ENCODE results near the gene MRPS14.

The MRPS14 gene

DNA sequence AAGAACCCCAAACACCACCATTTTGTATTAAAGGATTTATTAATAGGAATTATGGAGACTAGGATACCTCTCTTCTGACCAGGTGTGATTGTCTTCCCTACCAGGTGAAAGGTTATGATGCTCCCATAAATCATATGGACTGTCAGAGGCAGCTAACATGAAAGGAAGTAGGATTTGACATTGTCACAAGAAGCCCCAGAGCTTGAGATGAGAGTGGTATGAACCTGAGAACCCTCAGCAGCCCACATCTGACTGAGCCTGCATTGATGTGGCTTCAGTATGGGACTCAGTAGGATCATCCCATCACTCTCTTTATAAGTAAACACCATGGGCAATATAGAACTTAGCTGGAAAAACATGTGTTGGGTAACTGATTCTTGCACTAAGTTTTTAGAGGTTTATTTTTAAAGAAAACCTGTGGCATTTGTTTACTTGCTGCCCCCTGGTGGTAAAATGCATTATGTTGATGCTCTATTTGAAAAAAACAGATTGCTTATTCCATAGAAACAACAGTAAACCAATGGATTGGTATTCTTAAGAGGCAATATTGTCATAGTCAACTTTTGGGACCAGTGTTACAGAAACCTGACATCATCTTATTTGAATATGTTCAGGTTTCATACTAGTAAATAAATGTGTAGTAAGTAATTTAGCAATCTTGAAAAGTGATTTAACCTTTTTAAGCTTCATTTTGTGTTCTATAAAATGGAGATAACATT, 40.1 kb downstream of the MRPS14 start:
- DNase-seq (ENCODE audit: low read depth): no peak

DNA sequence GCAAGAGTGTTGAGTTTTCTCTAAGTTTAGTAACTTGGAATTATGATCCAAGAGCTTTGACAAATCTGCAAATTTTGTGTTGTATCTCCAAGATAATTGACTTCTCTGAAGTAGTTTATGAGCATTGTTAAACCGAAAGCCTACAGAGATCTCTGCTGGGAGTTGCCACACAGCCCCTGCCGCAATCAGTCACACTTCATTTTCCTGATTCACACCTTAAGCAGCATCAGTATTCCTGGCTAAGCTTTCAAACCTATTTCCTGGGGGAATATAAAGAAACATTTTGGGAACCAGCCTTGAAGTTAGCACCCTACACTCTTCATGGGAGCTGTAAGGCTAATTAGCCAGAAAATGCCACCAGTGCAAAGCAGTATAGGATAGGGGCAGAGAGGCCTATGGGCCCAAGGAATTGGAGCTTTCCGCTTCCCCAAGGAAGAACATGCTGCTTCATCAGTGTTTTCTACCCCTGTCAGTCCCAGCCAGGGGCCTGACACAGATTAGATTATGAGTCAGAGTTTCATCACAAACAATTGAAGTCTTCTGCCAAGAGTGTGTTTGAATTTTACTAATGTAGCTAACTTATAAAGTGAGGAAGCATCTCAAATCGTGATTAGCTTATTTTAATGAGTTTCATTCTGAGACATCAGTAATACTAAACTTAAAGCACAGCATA, 46.7 kb downstream of the MRPS14 start:
- DNase-seq (ENCODE audit: low read depth): no peak

DNA sequence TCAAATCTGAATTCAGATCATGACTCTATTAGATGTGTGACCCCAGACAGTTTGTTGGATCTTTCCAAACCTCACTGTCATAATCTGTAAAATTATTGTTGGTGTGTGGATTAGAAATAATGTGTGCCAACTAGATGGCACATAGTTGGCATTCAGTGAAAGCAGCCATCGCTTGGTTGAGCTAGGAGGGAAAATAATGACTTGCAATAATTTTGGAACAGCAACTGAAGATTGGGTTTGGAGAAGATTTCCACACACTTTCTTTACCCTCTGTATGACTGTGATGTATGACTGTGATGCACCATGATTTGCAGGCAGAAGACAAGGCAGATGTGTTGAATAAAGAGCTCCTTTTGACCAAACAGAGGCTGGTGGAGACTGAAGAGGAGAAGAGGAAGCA, 47.5 kb downstream of the MRPS14 start:
- no peak for DNase-seq (ENCODE audit: low read depth)

DNA sequence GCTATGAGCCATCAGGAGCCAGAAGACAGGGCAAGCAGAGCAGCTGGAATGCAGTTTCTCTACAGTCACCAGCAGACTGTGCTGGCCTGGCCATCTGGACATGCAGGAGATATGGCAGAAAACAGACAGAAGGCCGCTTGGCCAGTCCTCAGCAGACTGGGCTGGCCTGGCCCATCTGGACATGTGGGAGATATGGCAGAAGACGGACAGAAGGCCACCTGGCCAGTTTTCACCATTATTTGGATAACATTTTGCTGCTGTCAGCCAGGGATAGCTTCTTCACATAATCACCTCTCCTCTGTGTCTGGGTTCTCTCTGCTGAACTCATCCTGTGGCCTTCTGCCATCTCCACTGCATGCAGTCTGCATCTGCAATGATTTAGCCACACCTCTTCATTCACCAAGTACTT, 48.5 kb downstream of the MRPS14 start:
- no peak for DNase-seq (ENCODE audit: low read depth)

DNA sequence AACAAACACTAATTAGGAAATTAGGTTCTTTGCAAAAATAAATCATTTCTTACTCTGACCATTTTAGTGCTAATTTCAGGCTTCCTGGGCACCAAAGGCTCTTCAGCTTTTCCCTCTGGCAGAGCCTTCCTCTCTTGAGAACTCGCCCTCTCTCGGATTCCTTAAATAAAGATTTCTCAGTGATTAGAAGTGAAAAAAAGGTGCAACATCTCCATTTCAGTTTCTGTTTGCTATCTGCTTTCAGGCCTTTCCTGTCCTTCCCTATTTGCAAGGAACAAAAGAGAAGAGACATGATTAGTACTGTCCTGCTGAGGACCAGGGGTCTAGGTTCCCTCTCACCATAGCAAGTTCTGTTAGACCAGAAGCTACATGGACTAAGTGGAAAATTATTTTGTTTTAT, 51.3 kb downstream of the MRPS14 start:
- DNase-seq (ENCODE audit: low read depth): no peak

DNA sequence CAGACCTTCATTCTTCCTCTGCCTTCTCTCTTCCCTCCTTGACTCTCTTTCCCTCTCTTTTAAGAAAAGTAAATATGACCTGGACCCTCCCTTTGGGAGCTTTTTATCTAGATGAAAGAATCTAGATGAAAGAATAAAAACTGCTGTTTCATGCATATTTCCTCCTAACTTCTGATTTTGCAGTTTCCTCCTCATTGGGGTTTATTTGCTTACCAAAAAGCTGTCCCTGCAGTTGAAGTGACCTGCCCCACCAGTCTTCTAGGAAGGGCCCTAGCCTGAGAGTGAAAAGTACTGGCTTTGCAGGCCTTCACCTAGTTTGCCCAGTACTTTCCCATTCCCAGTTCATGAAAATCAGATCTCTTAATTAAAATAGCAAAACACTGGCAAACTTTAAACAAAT, 51.8 kb downstream of the MRPS14 start:
- no peak for DNase-seq (ENCODE audit: low read depth)

DNA sequence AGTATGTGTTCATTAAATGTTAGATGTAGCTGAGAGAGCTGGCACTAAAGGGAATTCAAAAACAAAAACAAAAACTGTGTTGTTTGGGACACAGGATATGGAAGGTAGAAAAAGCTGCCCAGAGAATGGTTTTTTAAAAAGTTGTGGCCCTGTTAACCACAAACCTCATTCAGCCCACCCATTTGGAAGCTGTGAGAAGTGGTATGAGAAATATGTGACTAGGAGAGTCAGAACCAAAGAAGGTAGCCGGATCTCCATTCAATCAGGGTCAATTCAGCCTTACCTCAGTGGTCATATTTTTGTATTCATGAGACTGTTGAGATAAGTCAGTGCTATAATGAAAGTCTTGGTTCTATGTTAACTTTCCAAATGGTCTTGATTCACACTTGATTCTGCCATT, 53.2 kb downstream of the MRPS14 start:
- no peak for DNase-seq (ENCODE audit: low read depth)

DNA sequence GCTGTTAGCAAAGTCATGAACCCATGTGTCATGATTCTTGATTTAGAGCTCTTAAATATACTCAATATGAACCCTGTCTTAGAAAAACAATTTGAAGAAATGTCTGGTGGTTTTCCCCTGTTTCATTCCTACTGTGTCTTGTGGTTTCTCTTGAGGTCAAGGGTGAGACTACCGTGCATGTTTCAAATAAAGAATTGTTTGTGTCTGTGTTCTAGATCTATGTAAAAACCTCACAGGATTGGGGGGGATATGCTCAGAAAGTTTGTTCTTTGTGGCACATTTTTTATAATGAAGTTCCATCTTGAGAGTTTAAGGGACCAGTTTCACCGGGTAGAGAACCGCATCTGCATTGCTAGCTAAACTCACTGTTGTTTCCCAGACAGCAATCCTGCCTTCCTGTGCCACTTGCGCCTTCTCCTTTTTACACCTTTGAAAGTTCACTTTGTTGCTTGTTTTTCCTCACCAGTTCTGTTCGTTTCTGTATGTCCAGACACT, 54.4 kb downstream of the MRPS14 start:
- no peak for DNase-seq (ENCODE audit: low read depth)

DNA sequence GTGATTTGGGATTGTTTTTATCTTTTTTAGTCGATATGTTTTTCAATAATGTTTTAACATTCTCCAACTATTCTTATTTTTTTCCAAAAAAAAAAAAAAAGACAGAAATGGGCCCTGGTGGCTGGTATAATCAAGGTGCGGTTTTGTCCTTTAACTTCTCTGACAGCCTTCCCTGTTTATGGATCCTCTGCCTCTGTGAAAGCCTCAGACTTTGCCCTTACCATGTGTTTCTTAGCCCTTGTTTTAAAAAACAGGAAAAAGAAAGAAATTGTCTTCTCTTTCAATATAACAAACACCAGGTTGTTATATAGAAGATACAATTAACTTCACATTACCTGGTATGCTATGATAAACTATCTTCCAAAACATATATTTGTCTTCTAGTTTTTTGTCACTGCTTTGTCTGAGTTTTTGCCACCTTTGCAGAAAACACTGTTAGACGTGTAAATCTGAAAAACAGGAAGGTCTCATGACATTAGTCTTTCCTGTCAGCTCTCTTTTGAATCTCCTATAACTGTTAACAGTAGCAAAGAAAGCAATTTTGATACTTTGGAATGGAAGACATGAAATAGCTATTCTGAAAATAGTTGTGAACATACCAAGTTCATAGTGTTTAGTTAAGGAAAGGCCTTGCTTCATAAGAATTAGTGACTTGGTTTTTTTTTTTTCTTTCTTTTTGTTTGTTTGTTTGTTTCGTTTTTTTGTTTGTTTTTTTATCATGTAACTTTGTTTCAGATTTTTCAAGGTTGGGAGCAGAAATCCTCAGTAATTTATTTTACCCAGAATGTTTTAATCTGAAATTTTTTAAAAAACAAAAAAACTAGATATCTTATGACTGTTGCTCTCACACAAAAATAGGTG, 55.1 kb downstream of the MRPS14 start:
- no peak for DNase-seq (ENCODE audit: low read depth)

DNA sequence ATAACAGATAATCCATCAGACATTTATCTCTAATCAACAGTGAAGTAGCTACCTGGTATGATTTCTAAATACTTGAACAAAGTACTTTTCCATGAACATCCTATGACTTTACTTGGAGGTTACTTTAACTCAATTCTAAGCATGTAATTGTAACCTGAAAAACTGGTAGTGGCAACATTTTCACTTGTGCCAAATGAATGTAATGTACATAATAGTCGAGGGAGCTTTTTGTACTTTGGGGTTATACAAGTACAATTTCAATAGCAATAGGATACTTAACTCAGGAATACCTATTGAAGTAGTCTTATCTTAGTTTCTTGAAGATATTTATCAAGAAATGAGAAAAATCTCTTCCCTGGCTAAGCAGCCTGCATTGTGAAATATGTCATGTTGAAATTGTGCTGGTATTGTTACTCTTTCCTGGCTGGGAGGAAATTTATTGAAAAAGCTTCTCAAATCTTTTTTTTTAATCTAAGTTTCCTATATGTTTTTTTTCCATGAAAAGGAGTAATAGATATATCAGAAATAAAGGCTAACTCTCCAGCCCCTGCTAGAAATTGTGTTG, 57.1 kb downstream of the MRPS14 start:
- DNase-seq (ENCODE audit: low read depth): no peak

DNA sequence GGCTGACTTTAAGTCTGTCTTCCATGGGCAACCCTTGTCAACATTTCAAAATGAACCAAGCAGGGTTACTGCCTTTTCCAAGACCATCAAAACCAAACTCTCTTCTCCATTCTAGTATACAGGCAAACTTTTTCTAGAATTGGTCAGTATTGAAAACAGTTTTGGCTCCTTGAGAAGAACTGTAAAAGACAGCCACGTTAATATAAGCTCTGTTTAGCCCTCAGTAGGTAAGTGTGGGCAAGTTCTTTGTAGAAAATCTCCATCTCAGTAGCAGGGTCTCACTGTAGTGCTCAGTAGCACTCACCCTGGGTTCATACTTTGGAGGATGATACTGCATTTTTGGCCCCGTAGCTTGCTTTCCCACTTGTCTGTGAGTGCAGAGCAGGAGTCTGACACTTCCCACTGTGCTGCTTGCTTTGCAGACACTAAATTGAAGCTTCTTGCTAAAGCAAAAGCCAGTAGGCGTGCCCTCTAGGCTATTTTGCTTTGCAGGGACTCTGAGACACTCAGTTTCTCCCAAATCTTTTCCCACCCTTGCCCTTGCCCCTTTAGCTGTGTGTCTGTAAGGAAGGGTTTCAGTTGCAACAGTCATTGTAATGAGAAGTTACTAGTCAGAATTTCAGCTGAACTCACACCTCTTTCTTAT, 57.7 kb downstream of the MRPS14 start:
- no peak for DNase-seq (ENCODE audit: low read depth)

DNA sequence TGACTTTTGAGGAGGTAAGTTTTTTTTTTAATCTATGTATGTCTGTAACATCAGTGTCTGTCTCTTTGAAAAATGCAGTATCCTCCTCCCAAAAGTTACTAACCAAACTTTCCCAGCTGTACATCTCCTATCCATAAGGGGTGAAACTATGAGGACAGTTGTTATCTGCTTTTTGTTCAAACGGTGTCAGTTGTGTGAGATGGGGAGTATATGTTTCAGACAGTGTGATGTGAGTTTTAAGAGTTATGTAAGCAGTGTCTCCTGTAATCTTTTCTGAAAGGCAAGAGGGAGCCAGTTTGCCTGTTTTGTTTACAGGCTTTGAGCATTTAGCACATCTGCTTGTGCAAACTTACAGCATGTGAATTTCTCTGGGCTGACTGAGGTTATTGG, 58.3 kb downstream of the MRPS14 start:
- no peak for DNase-seq (ENCODE audit: low read depth)

DNA sequence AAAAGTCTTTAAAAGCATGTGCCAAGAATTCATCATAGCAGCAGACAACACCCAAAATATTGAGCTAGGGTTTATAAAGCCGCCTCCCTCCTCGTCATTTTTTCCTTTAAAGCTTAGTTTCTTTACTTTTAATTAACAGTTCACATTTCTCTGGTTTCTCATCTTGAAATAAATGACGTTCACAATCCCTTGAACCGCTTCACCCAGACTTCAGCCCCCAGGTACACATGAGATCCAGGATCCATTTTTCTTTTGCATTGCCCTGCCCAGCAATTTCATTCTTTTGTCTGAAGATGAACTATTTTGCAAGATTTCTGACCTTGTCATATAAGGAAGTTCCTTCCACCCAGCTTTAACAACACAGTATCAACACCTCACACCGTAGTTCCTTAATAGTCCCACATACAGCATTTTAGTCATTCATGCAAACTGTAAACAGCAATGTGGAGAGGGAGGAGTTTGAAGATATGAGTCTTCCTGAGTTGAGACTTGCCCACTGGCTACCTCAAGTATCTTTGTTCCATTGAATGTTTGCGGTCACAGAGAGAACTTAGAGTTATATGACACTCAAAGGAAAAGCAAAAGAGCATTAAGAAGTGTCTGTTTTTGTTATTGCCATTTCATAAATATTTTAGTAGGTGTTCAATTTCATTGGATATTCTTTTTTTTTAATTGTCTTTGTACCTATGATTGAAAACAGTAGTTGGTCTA, 58.8 kb downstream of the MRPS14 start:
- DNase-seq (ENCODE audit: low read depth): no peak

DNA sequence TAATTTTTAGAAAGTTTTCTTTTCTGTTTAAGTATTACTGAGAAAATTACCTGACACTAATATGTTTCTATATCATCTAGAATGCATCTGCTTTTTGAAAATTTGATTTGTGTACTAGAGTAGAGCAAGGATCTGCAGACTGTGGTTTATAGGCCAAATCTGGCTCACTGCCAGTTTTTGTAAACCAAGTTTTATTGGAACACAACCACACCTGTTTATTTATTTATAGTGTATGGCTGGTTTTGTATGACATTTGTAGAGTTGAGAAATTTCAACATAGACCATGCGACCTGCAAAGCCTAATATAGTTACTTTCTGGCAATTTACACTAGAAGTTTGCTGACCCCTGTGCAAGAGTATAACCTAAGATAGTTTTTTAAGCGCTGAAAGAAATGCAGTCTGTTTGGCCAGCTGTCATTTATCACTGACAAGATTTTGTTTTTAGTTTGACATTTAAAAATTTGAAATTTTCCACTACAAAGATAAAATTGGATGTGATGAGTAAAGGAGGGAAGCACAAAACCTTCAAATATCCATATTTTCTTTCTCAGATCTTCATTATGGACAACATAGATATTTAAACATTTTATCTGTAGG, 59.6 kb downstream of the MRPS14 start:
- DNase-seq (ENCODE audit: low read depth): no peak
